ENCODE results near the gene RAD51B. TPM values are rescaled to one million over a fixed set of nuclear protein-coding genes. Genes with fewer than 3 reads are reported as not detected.

Gene RAD51B
- total RNA-seq, 6 experiments from 2014 or later: 2.7 to 5.8 (median 4.3) TPM

DNA sequence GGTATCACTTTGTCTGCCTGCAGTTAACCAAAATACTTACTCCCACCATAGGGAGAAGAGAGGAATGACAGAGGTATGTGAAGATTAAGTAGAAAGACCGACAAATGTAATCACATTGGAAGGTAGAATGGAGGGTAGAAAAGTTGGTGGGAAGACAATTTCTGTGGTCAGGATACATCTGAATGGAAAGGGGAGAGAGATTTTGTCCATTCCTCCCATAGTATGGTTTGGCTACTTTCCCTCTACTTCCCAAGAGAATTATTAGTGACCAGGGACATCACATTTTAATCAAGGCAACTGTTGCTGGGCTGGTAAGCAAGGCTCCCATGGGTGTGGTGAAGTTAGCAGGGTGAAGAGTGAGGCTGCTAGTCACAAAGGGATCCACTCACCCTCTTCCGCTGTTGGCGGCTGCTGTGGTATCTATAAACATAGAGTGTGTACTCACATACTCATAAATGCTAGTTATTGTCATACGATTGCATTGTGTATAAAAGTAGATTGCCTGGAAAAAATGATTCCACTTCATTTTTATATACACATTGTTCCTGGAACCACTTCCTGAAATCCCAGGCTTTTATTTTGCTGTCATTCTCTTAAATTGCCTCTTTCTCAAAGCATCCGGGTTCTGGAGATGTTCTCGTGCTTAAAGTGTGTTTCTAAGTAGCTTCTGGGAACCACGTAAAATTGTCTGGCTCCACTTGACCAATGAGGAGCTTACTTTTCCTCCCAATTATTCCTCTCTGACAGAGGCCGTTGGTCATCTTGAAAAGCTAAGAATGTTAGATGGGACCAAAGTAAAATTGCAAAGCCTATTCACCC is 560.1 kb downstream of the RAD51B start:
- H3K27ac ChIP-seq: no peak overlapping the region
- H3K4me3 ChIP-seq: no peak overlapping the region
- no peak for TF ChIP-seq POLR2A (IDR thresholded peaks at IDR 0.05)
- TF ChIP-seq, protein P1, sequence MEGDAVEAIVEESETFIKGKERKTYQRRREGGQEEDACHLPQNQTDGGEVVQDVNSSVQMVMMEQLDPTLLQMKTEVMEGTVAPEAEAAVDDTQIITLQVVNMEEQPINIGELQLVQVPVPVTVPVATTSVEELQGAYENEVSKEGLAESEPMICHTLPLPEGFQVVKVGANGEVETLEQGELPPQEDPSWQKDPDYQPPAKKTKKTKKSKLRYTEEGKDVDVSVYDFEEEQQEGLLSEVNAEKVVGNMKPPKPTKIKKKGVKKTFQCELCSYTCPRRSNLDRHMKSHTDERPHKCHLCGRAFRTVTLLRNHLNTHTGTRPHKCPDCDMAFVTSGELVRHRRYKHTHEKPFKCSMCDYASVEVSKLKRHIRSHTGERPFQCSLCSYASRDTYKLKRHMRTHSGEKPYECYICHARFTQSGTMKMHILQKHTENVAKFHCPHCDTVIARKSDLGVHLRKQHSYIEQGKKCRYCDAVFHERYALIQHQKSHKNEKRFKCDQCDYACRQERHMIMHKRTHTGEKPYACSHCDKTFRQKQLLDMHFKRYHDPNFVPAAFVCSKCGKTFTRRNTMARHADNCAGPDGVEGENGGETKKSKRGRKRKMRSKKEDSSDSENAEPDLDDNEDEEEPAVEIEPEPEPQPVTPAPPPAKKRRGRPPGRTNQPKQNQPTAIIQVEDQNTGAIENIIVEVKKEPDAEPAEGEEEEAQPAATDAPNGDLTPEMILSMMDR (IDR thresholded peaks at IDR 0.05): no peak
- intact Hi-C loops (cut with DNase I): no loop called here
- 80% methylated on average over 8 of the region's 8 CpGs for WGBS (ENCODE audit: insufficient coverage, low coverage, low lambda C conversion rate, missing lambda C conversion rate)
- no peaks in the 10 kb centered on the region for H3K9me3 ChIP-seq
- no peaks in the 10 kb centered on the region for H3K4me1 ChIP-seq
- no peaks in the 10 kb centered on the region for H3K36me3 ChIP-seq
- ATAC-seq (no peak), DNase-seq (no peak)
- no peaks in the 10 kb centered on the region for H3K27me3 ChIP-seq

DNA sequence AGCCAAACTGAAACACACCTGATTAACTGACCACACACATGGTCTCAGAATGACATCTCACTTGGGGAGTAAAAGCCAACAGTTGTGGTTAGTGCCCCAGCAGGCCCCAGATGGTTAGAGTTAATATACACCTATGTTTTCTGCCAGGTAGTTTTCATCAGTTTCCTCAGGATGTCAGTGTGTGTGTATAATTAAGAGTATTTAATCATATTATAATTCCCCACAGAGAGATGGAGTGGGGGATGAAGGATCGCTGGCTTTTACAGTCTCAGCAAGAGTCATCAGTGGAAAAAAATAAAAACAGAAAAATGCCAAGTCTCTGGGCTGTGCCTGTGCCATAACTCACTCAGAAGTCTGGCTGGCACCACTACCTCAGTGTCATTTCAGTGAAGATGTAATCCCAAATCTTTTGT is 560.8 kb downstream of the RAD51B start:
- Histone ChIP-seq H3K9me3 (no peaks in the 10 kb centered on the region), H3K4me1 (no peaks in the 10 kb centered on the region), H3K36me3 (no peaks in the 10 kb centered on the region), H3K27me3 (no peaks in the 10 kb centered on the region), H3K27ac (no peak overlapping the region), H3K4me3 (no peak overlapping the region)
- ATAC-seq (no peak), DNase-seq (no peak)
- intact Hi-C loops (cut with DNase I): no loop called here
- TF ChIP-seq, protein P1 (IDR thresholded peaks at IDR 0.05): no peak
- TF ChIP-seq POLR2A (IDR thresholded peaks at IDR 0.05): no peak
- 81% methylated on average over 1 of the region's 1 CpG for WGBS (ENCODE audit: insufficient coverage, low coverage, low lambda C conversion rate, missing lambda C conversion rate)

DNA sequence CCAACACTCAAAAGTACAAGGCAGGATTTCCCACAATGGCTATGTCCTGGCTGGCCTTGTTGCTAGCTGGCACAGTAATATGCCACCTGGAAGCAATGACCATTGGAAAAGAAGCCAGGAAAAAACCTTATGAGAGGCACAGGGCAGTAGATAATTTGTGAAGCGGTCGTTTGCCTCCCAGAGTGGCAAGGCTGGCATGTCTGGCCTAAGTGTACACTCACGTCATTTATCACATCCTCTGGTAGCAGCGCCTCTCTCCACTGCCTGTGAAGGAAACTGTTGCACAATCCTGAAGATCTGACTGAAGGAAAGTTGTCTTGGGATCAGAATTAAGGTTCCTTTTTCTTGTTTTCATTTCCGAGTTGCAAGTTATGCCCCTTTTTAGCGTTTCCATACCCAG is 564.8 kb downstream of the RAD51B start:
- peak overlapping the region in 2 of 3 donors; percentile 47 to 49 for H3K27ac ChIP-seq
- H3K36me3 ChIP-seq: no peaks in the 10 kb centered on the region
- H3K4me3 ChIP-seq: no peak overlapping the region
- DNase-seq (no peak), ATAC-seq (peak; percentile 59 to 78 (median 74))
- 50% methylated on average over 5 of the region's 6 CpGs for WGBS (ENCODE audit: insufficient coverage, low coverage, low lambda C conversion rate, missing lambda C conversion rate)
- intact Hi-C loops (cut with DNase I): no loop called here
- TF ChIP-seq, protein P1 (IDR thresholded peaks at IDR 0.05): no peak
- TF ChIP-seq POLR2A (IDR thresholded peaks at IDR 0.05): no peak
- H3K27me3 ChIP-seq: no peaks in the 10 kb centered on the region
- H3K4me1 ChIP-seq: no peaks in the 10 kb centered on the region
- no peaks in the 10 kb centered on the region for H3K9me3 ChIP-seq

DNA sequence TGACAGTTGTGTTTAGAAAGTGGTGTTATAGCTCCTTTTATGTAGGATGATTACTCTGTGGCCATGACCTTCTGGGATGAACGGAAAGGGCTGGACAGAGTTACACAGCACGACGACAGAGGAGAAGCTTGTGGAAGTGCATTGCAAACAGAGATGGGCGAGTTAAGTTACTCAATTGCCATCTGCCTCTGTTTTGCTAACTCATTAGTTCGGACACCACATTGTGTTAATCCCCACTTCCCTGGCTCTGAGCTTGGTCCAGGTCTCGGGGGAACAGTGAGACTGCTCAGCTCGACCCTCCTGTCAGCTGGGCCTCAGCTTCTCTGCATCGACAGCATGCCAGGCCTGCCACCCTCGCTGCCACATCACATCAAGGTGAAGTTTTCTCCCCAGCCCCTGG is 565.3 kb downstream of the RAD51B start:
- H3K4me3 ChIP-seq: no peak overlapping the region
- 76% methylated on average over 5 of the region's 9 CpGs for WGBS (ENCODE audit: insufficient coverage, low coverage, low lambda C conversion rate, missing lambda C conversion rate)
- H3K27me3 ChIP-seq: no peaks in the 10 kb centered on the region
- H3K9me3 ChIP-seq: no peaks in the 10 kb centered on the region
- peak; percentile 36 to 56 (median 45) for ATAC-seq
- H3K4me1 ChIP-seq: no peaks in the 10 kb centered on the region
- intact Hi-C loops (cut with DNase I): no loop called here
- no peak for DNase-seq
- H3K36me3 ChIP-seq: no peaks in the 10 kb centered on the region
- peak overlapping the region in 2 of 3 donors; percentile 33 to 49 for H3K27ac ChIP-seq
- no peak for TF ChIP-seq POLR2A (IDR thresholded peaks at IDR 0.05)
- TF ChIP-seq, protein P1 (IDR thresholded peaks at IDR 0.05): no peak
